ENCODE data around the gene FAM219B. TPM values are rescaled to one million over a fixed set of nuclear protein-coding genes. Genes with fewer than 3 reads are reported as not detected.

The FAM219B gene
- total RNA-seq, 2 donors from 2014 or later = 25.4 to 42.8 TPM

GRCh38 chr15:74856537-74856936, 50.1 kb downstream of the FAM219B start:
- peaks cover 13 to 22% of the 10 kb centered on the region in 2 donors for H3K36me3 ChIP-seq (replicated peaks in 1 of 2; ENCODE audit: insufficient read depth in 1 of 2, low read depth in 2 of 2)
- no peaks in the 10 kb centered on the region for H3K9me3 ChIP-seq
- no peak overlapping the region for H3K27ac ChIP-seq
- no peak for TF ChIP-seq POLR2A (IDR thresholded peaks at IDR 0.05)
- no peak for TF ChIP-seq CTCF (IDR thresholded peaks at IDR 0.05)
- ATAC-seq (no peak), DNase-seq (no peak)
- H3K4me3 ChIP-seq = no peak overlapping the region
- intact Hi-C loops (cut with DNase I) = no loop called here
- H3K27me3 ChIP-seq = no peaks in the 10 kb centered on the region
- 89 to 93% methylated on average over 1 of the region's 1 CpG for WGBS, 2 donors
- H3K4me1 ChIP-seq = peaks cover 37% of the 10 kb centered on the region

- no peak for ATAC-seq
- peaks cover 37% of the 10 kb centered on the region for H3K4me1 ChIP-seq
These were observed 50.8 kb downstream of the FAM219B start for GRCh38 chr15:74855857-74856256.

GRCh38 chr15:74854453-74855022, 52.1 kb downstream of the FAM219B start:
- Histone ChIP-seq H3K4me1 (peaks cover 30% of the 10 kb centered on the region), H3K27ac (no peak overlapping the region), H3K27me3 (no peaks in the 10 kb centered on the region), H3K4me3 (no peak overlapping the region), H3K9me3 (no peaks in the 10 kb centered on the region), H3K36me3 (replicated peaks in 1 of 2; ENCODE audit: insufficient read depth in 1 of 2, low read depth in 2 of 2) (peaks cover 13 to 37% of the 10 kb centered on the region in 2 donors)
- 96 to 100% methylated on average over 1 to 13 of the region's 13 CpGs for WGBS, 2 donors
- no peak for TF ChIP-seq POLR2A (IDR thresholded peaks at IDR 0.05)
- TF ChIP-seq CTCF (IDR thresholded peaks at IDR 0.05) = no peak
- ATAC-seq = no peak
- DNase-seq = no peak
- intact Hi-C loops (cut with DNase I) = no loop called here

More at GRCh38 chr15:74855857-74856256, 50.8 kb downstream of the FAM219B start:
- WGBS, 2 donors = 74 to 97% methylated on average over 2 of the region's 2 CpGs
- no peak for TF ChIP-seq POLR2A (IDR thresholded peaks at IDR 0.05)
- TF ChIP-seq CTCF (IDR thresholded peaks at IDR 0.05) = no peak
- Histone ChIP-seq H3K4me3 (no peak overlapping the region), H3K36me3 (replicated peaks in 1 of 2; ENCODE audit: insufficient read depth in 1 of 2, low read depth in 2 of 2) (peaks cover 13 to 29% of the 10 kb centered on the region in 2 donors), H3K27me3 (no peaks in the 10 kb centered on the region), H3K9me3 (no peaks in the 10 kb centered on the region), H3K27ac (no peak overlapping the region)
- intact Hi-C loops (cut with DNase I) = no loop called here
- DNase-seq = no peak

GRCh38 chr15:74851960-74852359, 54.7 kb downstream of the FAM219B start:
- ATAC-seq (no peak), DNase-seq (no peak)
- H3K4me1 ChIP-seq = peaks cover 7% of the 10 kb centered on the region
- intact Hi-C loops (cut with DNase I) = no loop called here
- 96 to 97% methylated on average over 4 to 7 of the region's 7 CpGs for WGBS, 2 donors
- no peak overlapping the region for H3K27ac ChIP-seq
- H3K4me3 ChIP-seq = no peak overlapping the region
- peaks cover 13 to 43% of the 10 kb centered on the region in 2 donors for H3K36me3 ChIP-seq (replicated peaks in 1 of 2; ENCODE audit: insufficient read depth in 1 of 2, low read depth in 2 of 2)
- H3K9me3 ChIP-seq = no peaks in the 10 kb centered on the region
- no peaks in the 10 kb centered on the region for H3K27me3 ChIP-seq
- TF ChIP-seq CTCF (IDR thresholded peaks at IDR 0.05) = no peak
- no peak for TF ChIP-seq POLR2A (IDR thresholded peaks at IDR 0.05)

GRCh38 chr15:74850393-74850792, 56.3 kb downstream of the FAM219B start:
- no peaks in the 10 kb centered on the region for H3K9me3 ChIP-seq
- no peaks in the 10 kb centered on the region for H3K27me3 ChIP-seq
- DNase-seq (no peak), ATAC-seq (no peak)
- peaks cover 13 to 43% of the 10 kb centered on the region in 2 donors for H3K36me3 ChIP-seq (replicated peaks in 1 of 2; ENCODE audit: insufficient read depth in 1 of 2, low read depth in 2 of 2)
- intact Hi-C loops (cut with DNase I) = no loop called here
- WGBS, 2 donors = 86 to 93% methylated on average over 4 of the region's 4 CpGs
- H3K4me1 ChIP-seq = no peaks in the 10 kb centered on the region
- H3K4me3 ChIP-seq = no peak overlapping the region
- H3K27ac ChIP-seq = no peak overlapping the region
- TF ChIP-seq POLR2A (IDR thresholded peaks at IDR 0.05) (no peak), CTCF (IDR thresholded peaks at IDR 0.05) (no peak)
